GM21723 (cell line): ENCODE results near the gene TESMIN.

Experiments used
- ATAC-seq: cut with Tn5 transposase; IDR thresholded peaks from one replicate; pipeline ENCODE4 v1.9.1; 2021; ENCODE audit warnings: mild to moderate bottlenecking, moderate library complexity; ENCODE audit not compliant: unreplicated experiment

Gene TESMIN

GRCh38 chr11:68763181-68763721, 11.9 kb upstream of the TESMIN start:
- no peak for ATAC-seq

- ATAC-seq = no peak
These were observed 11.2 kb upstream of the TESMIN start for GRCh38 chr11:68762481-68762880.

GRCh38 chr11:68761801-68762200, 10.5 kb upstream of the TESMIN start:
- ATAC-seq = no peak

- no peak for ATAC-seq
These were observed 8.7 kb upstream of the TESMIN start for GRCh38 chr11:68759991-68760390.

- ATAC-seq = no peak
These were observed 6.4 kb upstream of the TESMIN start for GRCh38 chr11:68757711-68758110.

- ATAC-seq = no peak
These were observed 4.9 kb upstream of the TESMIN start for GRCh38 chr11:68756171-68756766.

GRCh38 chr11:68753300-68753699, 2.0 kb upstream of the TESMIN start:
- ATAC-seq = no peak

- no peak for ATAC-seq
These were observed 355 bp downstream of the TESMIN start for GRCh38 chr11:68751004-68751325.

- no peak for ATAC-seq
These were observed 921 bp downstream of the TESMIN start for GRCh38 chr11:68750195-68751003.

GRCh38 chr11:68749229-68750123, 1.8 kb downstream of the TESMIN start:
- no peak for ATAC-seq

- ATAC-seq = no peak
These were observed 3.3 kb downstream of the TESMIN start for GRCh38 chr11:68748061-68748460.

- no peak for ATAC-seq
These were observed 7.8 kb downstream of the TESMIN start for GRCh38 chr11:68743539-68743938.

GRCh38 chr11:68741463-68741862, 9.9 kb downstream of the TESMIN start:
- ATAC-seq = no peak

- no peak for ATAC-seq
These were observed 15.7 kb downstream of the TESMIN start for GRCh38 chr11:68735646-68736045.

- no peak for ATAC-seq
These were observed 16.2 kb downstream of the TESMIN start for GRCh38 chr11:68735125-68735524.

GRCh38 chr11:68734111-68734510, 17.2 kb downstream of the TESMIN start:
- ATAC-seq = no peak

- ATAC-seq = no peak
These were observed 23.5 kb downstream of the TESMIN start for GRCh38 chr11:68727783-68728182.

GRCh38 chr11:68724293-68724692, 27.0 kb downstream of the TESMIN start:
- ATAC-seq = no peak

GRCh38 chr11:68722143-68722542, 29.2 kb downstream of the TESMIN start:
- no peak for ATAC-seq

GRCh38 chr11:68721075-68721474, 30.2 kb downstream of the TESMIN start:
- ATAC-seq = no peak

GRCh38 chr11:68715456-68716122, 35.7 kb downstream of the TESMIN start:
- ATAC-seq = no peak
